ENCODE measurements around the gene GGCX.
A peak's percentile ranks its signal among the peaks of the same experiment; 100 is the strongest.
"Not testable (repeated sequence)": the region's sequence is repeated elsewhere in the genome, so short reads cannot be mapped to it uniquely, and the experiment has no call there.

GGCX gene

DNA sequence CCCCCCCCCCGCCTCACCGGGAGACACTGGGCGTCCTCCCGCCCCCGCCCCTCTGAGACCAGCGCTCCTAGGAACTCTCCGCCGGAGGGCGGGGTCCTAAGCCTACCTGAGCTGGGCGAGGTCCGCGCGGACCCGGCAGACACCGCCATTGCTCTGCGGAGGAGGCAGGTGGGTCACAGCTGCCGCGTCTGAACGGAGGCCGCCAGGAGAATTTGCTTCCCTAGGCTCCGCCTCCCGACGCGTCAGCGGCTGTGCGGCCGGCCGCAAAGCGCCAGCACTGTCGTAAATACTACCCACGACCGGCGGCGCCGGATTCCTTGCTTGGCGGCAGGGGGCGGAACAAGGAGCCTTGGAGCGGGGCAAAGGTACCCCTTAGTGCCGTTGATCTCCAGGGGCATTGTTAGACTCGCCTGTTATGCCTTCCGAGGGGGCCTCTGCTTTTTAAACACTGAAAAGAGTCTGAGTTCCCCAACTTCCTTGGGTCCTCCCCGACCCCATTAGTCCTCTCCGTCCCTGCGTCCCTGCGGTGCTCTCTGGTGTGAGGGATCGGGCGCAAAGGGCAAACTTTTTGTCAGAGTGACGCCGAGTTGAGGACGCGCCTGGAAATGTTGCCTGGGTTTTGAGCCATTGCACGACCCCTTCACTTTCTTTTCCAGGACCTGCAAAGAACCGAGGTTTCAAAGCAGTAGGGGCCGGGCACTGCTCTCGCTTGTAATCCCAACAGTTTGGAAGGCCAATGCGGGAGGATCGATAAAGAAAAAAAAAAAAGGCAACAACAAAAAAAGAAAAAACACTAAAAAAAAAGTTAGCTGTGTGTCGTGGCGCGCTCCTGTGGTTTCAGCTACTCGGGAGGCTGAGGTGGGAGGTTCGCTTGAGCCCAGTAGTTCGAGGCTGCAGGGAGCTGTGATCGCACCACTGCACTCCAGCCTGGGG lies at the start of gene GGCX:
TSS of gene GGCX (minus strand) at position 214 of the 933 bp plus-strand sequence. CDS start at position 149, 65 bp downstream.
- DNase-seq: peak; percentile 82

DNA sequence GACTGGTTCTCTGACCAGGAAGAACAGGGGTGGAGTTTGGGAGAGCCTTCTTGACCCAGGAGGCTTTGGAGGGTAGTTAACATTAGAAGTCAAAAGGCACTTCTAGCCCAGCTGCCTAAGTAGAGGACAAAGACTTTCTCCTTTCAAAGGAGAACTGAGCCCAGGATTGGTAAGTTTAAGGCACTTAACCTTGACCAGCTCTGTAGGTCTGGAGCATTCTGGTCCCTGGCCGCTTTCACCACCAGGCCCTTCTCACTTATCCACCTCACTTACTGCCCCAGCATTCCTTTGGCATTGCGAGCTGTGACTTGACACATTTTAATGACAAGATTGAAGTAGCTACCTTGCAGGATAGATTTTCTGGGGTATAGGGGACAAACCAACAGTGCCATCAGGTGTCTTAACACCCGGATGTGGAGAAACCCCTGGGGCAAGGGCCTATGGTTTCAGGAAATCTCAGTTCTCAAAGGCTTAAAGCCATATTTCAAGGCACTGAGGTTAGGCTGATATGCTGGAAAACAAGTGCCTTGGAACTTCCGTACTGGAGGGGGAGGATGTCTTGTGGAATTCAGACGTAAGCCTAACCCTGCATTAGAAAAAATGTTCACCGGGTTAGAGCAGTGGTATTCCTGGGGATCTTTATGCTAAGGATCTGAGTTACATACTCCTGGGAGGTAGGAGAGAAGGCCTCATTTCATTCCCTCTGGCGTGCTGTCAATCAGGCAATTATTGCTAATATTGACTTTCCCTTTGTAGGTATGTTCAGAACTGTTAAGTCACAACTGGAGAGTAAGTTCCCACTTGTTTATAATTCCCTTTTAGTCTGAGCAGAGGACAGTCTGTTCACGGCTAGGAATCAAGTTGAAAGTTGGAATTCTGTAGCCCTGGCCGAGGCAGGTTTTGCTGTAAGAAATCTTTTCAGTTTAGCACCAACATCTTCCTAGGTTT lies 46.2 kb upstream of the GGCX start:
- DNase-seq: no peak

DNA sequence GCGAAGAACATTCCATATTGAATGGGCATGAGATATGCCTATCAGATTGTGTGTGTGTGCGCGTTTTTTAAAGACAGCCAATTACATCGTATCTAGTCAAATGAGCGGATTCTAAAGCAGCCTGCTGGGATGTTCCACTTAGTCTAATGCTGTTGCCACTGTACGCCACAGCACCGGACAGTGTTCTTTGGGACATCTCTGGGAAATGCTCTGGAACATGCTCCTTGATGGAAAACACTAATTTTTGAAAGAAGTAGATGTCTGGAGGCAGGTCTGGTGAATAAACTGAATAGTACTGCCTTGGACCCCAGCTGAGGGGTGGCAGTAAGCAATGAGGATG lies 44.8 kb upstream of the GGCX start:
- no peak for DNase-seq

DNA sequence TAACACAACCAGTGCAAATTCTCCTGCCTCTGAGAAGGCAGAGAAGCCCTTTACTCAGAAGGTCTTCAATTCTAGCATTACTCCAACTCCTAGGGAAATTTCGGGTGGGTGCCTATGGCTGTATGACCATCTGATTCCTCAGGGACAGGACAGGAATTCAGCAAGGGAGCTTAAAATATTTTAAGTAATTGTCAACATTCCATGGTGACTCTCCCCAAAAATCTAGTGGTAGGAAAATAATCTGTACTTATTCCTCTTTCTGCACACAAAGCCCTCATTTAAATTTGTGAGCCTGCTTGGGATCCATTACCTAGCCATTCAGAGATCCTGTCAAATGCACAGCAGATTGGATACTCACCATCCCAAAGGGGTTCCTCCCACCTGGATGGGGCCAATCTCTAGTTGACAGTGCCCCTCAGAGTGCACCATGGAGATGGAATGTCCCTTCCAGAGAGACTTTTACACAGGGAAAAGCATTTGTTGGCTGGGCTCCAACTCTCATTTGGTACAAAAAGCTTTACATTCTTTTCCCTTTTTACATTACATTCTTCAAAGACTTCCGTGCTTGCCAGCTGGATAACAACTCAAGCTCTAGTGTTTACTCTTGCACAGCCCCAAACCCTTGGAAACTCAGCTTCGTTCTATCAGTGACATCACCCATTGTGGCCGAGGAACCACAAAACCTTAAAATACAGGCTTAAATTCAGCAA lies 44.3 kb upstream of the GGCX start:
- no peak for DNase-seq

DNA sequence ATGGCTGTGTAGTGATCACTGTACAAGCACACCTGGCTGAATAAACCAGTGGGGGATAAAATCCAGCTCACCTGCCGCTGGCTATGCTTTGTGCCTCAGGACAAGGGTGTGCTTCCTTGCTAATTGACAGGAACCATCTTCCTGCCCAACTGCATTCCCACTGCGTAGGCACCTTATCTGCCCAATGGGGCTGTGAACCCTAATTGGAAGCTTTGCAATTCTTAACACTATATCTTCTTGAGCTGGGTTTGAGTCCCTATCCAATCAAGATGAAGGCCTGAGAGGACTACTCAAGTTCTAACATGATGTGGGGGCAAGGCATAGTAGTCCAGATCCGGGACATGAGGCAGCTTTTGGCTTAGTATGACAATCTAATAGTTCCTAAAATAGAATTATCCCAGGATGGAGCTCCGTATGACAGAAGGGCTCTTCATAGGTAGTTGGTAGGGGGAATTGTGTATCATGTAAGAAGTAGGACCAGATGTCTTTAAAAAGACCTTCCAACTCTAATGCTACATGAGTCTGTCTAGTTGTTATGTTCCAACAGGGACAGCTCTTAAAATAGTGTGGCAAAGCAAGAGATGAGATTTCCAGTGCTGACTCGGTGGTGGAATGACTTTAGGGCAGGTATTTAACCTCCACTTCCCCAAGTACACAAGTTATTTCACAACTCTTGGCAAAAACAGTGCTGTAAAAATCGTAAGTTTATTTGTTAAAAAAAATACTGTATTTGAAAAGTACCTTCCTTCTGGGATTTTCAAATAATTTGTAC lies 43.5 kb upstream of the GGCX start:
- DNase-seq: no peak

DNA sequence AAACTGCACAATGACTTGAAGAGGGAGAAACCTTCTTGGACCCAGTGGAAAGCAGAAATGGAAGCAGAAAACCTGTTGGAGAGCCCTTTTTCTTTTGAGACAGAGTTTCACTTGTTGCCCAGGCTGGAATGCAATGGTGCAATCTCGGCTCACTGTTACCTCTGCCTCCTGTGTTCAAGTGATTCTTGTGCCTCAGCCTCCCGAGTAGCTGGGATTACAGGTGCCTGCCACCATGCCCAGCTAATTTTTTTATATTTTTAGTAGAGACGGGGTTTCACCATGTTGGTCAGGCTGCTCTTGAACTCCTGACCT lies 42.8 kb upstream of the GGCX start:
- not testable (repeated sequence) for DNase-seq

DNA sequence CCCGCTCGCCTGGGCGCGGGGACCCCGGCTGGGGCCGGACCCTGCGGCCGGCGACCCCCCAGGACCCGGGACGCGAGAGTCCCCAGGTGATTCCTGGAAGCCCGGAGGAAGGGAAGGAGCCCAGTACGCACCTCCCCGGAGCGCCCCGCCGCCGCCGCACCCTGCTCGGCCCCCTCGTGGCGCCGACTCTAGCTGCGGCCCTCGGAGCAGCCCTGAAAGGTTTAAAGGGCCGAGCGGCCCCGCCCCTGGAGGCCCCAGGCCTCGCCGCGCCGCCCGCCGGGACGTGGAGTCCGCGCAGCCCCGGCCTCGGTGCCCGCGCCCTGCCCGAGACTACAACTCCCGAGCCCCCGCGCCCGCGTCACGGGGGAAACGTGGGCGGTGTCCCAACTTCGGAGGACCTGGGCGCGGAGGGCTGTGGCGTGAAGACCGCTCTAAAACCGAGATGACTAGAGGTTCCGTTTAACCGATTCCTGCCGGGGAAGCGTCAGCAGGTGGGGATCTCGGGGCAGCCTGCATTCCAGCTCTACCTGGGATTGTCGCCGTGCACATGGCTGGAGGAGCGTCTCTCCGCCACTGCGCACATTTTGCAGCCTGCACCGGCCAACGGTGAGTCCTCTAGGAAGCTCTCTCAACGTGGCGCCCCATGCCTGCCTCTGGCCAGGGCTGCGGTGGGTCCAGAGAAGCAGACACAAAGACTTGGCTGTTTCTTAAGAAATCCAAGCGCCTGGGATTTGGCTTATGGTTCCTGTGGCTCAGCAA lies 41.4 kb upstream of the GGCX start, which contains the start of gene TMEM150A:
TSS of gene TMEM150A (minus strand) at position 223 of the 759 bp plus-strand sequence. CDS start 750 bp downstream, outside the sequence.
- peak; percentile 67 for DNase-seq

DNA sequence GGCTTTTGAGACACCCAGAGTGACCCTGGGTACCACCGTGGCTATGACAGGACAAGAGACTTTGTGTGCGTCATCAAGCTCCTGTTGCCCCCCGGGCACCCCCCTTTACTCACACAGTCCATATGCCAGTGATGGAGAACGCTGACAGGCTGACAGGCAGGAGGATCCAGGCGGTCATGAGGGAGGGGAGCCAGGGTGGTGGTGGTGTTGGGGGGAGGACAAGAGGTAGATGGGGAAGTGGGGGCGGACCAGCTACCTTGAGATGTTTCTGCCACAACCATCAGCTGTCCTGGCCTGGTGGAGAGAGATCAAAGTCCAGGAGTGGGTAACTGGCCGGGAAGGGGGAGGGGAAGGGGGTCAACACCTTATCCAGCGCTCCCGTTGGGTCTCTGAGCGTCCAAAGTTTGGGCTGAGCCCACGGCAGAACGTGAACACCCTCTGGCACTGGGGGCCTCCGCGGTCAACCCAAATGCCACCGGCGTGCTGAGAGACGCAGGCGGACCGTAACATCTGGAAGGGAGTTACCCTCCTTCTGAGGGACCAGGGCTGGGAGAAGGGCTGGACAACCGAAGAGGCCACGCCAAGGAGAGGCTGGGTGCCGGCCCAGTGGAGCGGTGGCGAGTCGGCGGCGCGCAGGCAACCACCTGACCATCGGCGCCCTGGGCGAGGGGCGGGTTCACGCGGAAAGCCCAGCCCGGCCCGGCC lies 40.6 kb upstream of the GGCX start:
- DNase-seq: peak; percentile 47

DNA sequence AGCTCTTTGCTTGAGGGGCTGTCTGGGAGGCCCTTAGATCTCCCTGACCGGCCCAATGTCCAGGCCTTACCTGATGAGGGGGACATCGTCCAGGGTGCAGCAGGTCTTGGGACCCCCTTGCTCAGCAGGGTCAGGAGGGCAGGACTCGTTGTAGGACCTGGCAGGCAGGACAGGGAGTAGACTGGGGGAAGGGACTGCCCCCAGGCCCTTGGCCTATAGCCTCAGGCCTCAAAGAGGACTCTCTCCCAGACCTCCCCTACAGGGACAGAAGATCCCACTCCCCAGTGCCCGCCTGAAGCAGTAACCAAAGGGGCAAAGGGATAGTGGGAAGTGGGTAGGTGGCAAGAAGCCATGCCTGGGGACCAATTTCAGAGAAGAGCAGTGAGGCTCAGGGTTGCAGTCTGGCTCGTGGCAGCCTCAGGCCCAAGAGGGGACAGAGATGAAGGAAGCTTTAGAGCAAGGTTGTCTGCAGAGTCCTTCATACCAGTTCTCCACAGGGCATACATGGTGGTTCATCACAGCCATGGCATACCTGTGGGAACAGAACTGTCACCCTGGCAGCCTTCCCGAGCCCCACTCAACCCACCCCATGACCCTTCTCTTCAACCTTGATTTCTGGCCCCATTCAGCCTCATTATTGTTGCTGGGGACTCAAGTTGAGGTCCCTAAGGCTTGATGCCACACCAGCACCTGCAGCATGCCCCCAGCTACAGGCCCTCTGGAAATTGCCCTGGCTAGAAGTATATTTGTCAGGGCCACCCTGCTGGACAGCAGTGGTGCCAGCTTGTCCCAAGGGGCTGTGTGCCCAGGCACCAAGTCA lies 39.9 kb upstream of the GGCX start:
- no peak for DNase-seq

DNA sequence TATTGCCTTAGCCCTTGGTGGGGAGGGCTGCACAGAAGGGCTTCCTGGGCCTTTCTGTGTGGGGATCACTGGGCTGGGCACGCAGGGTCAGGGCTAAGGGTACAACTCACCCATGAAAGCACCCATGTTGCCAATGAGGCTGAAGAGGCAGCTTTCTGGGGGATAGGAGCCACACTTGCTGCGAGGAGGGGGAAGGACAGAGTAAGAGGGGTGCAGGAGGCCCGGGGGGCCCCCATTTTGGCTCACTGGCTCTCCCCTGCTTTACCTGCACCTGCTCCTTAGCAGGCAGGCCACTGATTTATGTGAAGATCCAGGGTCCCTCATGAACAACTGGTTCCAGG lies 38.9 kb upstream of the GGCX start:
- no peak for DNase-seq

DNA sequence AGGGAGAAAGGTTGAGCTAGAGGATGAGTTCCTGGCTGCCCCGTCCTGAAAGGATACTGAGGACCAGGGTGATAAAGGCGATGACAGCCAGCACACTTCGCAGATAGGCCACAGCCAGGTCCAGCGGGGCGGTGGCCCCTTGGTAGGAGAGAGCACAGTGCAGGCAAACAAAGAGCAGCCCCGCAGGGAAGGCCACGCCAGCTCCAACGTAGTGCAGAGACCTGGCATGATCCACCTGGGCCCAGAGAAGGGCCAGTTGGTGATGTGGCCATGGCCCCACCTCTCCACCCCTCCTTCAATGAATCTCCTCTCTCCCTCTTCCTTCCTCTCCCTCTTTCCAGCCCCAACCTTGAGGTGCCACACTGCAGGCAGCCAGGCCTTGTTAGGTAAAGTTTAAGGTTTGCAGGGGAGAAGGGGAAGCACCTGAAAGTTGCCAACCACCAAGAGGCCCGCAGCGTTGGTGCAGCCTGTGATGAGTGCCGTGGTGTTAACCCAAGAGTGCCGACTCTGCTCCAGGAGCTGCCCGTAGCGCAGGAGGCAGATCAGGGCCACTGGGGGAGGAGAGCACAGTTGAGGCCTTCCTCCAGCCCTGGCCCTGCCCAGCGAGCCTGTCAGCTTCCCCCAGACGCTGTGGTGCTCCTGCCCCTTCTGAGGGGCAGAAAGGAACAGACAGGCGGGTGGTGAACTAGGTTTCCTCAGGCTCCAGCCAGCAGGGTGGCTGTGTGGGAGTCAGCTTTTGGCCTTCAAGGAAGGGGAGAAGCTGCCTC lies 38.4 kb upstream of the GGCX start:
- no peak for DNase-seq

DNA sequence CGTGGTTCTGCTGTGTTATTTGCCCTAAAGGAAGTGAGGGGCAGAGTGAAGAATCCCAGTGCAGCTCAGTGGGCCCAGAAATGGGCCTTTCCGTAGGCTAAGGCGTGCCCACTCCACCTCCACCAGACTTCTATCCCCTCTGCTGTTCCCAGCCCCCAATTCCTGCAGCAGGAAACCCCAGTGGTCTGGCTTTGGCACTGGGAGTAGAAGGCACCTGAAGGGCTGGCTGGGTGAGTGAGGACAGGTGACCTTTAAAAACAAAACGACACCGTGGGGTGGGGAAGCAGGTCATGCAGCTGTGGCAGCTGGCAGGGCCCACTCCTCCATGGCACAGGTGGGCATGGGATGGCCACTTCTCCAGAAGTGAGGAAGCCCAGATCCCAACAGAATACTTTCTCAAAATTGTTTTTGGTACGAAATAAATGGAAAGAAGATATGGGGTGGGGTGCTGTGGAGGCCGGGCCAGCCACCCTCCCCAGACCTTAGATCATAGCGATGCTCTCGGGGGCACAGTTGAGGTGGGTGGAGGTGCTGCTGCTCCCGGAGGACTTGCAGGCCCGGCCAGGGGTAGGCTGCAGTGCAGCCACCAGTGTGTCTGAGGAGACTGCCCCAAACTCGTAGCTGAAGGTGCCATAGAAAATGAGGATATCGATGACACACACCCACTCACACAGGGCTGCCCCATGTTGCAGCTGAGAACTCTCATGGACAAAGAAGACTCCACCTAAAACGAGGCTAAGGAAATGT lies 37.5 kb upstream of the GGCX start:
- no peak for DNase-seq

DNA sequence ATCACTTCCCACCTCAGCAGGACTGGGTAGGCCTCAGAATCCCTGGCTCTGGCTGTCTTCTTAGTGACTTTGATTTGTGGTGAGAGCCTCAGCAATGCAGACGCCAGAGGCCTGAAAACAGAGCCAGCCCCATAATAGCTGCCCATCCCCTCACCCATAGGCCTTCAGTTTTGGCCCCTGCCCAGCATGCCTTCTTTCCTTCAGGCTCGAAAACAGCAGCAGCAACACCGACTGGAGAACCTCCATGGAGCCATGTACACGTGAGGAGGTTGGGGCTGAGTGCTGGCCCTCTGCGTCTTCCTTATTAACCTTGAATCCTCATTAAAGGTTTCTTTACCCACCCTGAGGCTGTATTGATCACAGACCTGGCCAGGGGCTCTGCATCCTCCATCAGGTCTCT lies 35.9 kb upstream of the GGCX start:
- no peak for DNase-seq

DNA sequence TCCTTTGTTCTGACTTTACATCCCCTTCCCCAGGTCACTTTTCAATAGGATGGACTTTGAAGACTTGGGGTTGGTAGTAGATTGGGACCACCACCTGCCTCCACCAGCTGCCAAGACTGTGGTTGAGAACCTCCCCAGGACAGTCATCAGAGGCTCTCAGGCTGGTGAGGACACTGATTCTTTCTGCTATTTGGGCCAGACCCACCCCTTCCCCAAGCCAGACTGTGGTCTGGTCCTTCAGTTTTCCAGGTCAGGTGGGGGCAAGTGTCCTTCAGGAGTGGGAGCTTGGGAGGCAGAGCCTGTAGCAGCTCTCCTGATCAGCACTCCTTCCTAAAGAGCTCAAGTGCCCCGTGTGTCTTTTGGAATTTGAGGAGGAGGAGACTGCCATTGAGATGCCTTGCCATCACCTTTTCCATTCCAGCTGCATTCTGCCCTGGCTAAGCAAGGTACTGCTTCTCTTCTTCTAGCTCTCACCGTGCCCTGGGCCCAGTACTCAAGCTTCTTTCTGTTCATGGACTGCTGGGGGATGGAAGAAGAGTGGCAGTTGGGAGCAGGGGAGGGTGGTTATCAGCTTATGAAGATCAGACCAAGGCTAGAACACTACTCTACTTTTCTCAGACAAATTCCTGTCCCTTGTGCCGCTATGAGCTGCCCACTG lies 35.3 kb upstream of the GGCX start:
- no peak for DNase-seq

DNA sequence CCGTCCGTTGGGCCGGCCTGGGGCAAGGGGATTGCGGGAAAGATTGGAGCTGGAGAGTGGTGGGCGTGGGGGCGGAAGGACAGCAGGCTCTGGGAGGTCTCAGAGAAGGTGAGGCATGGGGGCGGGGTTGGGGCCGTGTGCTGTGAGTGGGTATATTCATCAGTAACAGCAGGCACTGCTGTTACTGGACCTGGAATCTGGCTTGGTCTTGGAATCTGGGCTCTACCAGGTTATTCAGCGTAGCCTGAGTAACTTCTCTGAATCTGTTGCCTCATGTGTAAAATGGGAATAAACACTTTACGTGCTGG lies 34.7 kb upstream of the GGCX start:
- DNase-seq: no peak

DNA sequence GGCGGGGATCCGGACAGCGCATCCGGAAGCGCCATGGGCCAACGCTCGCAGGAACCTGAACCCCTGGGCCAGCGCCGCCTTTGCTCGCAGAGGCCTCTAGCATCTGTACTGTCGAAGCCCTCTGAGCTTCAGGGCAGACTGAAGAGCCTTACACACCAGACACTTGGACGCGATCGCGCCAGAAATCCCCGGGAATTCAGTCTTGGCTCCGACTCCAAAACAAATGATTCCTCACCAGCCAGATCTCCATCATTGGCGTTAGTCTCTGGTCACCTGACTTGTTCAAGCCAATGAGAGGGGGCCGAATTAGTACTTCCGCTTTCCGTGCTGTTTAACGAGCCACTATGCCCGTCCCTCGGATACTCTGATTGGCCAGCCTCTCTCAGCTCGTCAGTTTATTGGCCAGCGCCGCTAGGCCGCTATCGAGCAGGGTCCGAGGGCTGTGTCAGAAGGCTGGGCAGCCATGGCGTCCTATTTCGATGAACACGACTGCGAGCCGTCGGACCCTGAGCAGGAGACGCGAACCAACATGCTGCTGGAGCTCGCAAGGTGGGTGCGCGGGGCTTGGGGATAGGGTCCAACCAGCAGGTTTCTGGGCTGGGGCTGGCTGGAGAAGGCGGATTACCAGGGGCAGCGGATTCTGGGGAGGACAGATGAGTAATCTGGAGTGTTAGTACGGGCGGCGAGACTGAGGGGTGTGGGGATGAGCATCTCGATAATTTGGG lies 34.2 kb upstream of the GGCX start, which contains the start of gene RNF181:
TSS of gene RNF181 (plus strand) at position 445 of the 725 bp plus-strand sequence. CDS start at position 464, 19 bp downstream.
- DNase-seq: peak; percentile 92

DNA sequence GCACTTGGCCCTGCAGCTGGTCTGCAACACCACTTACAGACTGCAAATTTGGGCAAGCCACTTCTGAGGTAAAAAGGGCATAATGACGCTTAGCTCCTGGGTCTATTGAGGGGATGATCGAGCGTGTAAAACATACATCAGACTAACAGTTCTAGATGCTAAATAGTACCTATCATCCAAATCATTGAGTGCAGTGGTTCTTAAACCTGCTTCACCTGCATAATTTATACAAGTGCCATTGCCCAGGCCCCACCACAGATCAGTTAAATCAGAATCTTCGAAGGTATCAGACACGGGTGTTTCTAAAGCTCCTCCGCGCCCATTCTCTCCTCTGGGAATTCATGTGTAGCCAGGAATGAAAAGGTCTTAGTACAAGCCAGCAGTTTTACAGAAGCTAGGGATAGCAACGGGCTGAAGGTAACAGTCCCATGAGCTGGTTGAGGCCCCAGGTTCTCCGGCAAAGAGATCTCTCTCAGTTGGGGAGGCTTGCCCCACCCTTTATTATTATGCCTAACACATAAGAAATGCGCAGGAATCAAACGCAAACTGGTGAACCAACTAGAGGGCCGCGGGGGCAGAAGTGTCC lies 33.5 kb upstream of the GGCX start:
- no peak for DNase-seq
